Thyroid gland (tissue), 4 donors: ENCODE results near the gene SPNS2.

ENCODE experiments used
- CTCF ChIP-seq, 6 experiments: fragments of 200-600 bp in 3 of 6; fragments of 450-650 bp in 3 of 6; sonication (generic) in 3 of 6; IDR thresholded peaks; one replicate each; pipeline ENCODE4 v1.5.1; 2016 to 2019; ENCODE audit warnings: antibody characterized with exemption in 6 of 6, mild to moderate bottlenecking in 2 of 6, inconsistent platforms in 1 of 6, moderate library complexity in 1 of 6
- POLR2A ChIP-seq, 2 donors: fragments of 450-650 bp; IDR thresholded peaks; one replicate each; pipeline ENCODE4 v1.6.1; 2017; ENCODE audit warnings: antibody characterized with exemption in 2 of 2, mild to moderate bottlenecking in 2 of 2, moderate library complexity in 1 of 2

DNA sequence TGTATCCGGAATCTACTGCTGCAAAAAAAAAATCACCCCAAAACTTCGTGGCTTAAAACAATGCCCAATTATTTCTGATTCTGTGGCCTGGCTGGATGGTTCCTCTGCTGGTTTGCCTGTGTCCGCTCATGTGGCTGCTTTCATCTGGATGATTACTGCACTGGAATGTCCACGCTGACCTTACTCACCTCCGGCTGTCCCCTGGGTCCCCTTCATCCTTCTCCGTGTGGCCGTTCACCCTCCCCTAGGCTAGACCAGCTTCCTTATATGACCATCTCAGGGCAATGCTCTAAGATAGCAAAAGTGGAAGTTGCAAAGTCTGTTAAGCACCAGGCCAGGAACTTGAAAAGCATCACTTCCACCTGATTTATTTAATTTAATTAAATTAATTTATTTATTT lies 31.4 kb upstream of the SPNS2 start:
- TF ChIP-seq CTCF (IDR thresholded peaks at IDR 0.05), result no peak
- no peak for TF ChIP-seq POLR2A (IDR thresholded peaks at IDR 0.05)
